ENCODE data around the gene LSR.
"Not testable (repeated sequence)": the region's sequence is repeated elsewhere in the genome, so short reads cannot be mapped to it uniquely, and the experiment has no call there.

- TF ChIP-seq POLR2A, CTCF, POLR2AphosphoS5 (IDR thresholded peaks at IDR 0.05): not testable (repeated sequence)
Observed at GRCh38 chr19:35285465-35285864, 36.7 kb downstream of the LSR start.

Data from prostate gland (tissue), 2 donors.